Stimulated activated CD4-positive, alpha-beta T cell treated with anti-CD3 and anti-CD28 coated beads, Interleukin-4, amount 100 ng/mL, for 24 hours (primary cell): ENCODE results near the gene F8A3.
"Not testable (repeated sequence)": the region's sequence is repeated elsewhere in the genome, so short reads cannot be mapped to it uniquely, and the experiment has no call there.

Experiments used
- DNase-seq: peaks from one replicate; pipeline ENCODE4 v3.0.0-alpha.2; 2020

F8A3 gene

GRCh38 chrX:155458471-155458870, at the start of gene F8A3:
TSS of gene F8A3 (minus strand) at chrX:155458620. CDS start at chrX:155458600, 20 bp downstream.
- DNase-seq = not testable (repeated sequence)

GRCh38 chrX:155505296-155505695, 46.9 kb upstream of the F8A3 start:
- no peak for DNase-seq

GRCh38 chrX:155495134-155495533, 36.7 kb upstream of the F8A3 start:
- DNase-seq = not testable (repeated sequence)

GRCh38 chrX:155491421-155491820, 33.0 kb upstream of the F8A3 start:
- DNase-seq = not testable (repeated sequence)

GRCh38 chrX:155477136-155477535, 18.7 kb upstream of the F8A3 start:
- not testable (repeated sequence) for DNase-seq

GRCh38 chrX:155466269-155466938, 8.0 kb upstream of the F8A3 start:
- DNase-seq = not testable (repeated sequence)

GRCh38 chrX:155460501-155460900, 2.1 kb upstream of the F8A3 start:
- DNase-seq = not testable (repeated sequence)

- not testable (repeated sequence) for DNase-seq
Measured at GRCh38 chrX:155457761-155458447, 516 bp downstream of the F8A3 start.

GRCh38 chrX:155441097-155441496, 17.3 kb downstream of the F8A3 start:
- no peak for DNase-seq

- no peak for DNase-seq
Measured at GRCh38 chrX:155435744-155436112, 22.7 kb downstream of the F8A3 start.

- DNase-seq = no peak
Measured at GRCh38 chrX:155434906-155435743, 23.3 kb downstream of the F8A3 start.

GRCh38 chrX:155417769-155418168, 40.7 kb downstream of the F8A3 start:
- DNase-seq = no peak
